Right lobe of liver (tissue), 4 donors: Measurements from ENCODE around the gene PTPRU.

Experiments used
- POLR2A ChIP-seq: fragments of 450-650 bp; IDR thresholded peaks from one replicate; pipeline ENCODE4 v1.6.1; 2017; ENCODE audit warnings: antibody characterized with exemption, mild to moderate bottlenecking
- TF ChIP-seq, protein P1 (sequence below), 4 donors: fragments of 200-600 bp in 3 of 4; fragments of 450-650 bp in 1 of 4; IDR thresholded peaks; one replicate each; pipeline versions ENCODE4 v1.5.1 to v1.8.0; 2016 to 2022; ENCODE audit warnings: antibody characterized with exemption in 4 of 4, mild to moderate bottlenecking in 2 of 4
- donor health status: DM: no; HTN: no; CAD: no.
- donor health status: DM: no; HTN: no; CAD: no.
- donor health status: DM: no; HTN: yes; CAD: no.

DNA sequence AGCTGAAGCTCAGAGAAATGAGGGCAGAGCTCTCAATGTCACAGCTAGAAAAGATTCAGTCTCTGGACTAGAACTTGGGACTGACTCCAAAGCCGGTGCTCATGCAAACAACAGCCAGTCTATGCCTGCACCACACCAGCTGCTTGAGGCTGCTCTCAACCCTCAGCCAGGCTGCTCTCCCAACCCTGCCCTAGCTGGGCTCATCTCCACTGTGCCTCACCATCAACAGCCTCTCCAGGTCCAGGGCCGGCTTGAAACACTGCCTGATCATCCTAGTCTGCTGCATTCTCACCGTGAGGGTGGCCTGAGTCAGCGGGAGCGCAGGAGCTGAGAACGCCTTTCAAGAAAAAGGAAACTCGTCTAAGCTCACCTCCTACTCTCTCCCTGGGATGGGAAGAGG lies 94.5 kb downstream of the PTPRU start:
- TF ChIP-seq, protein P1, sequence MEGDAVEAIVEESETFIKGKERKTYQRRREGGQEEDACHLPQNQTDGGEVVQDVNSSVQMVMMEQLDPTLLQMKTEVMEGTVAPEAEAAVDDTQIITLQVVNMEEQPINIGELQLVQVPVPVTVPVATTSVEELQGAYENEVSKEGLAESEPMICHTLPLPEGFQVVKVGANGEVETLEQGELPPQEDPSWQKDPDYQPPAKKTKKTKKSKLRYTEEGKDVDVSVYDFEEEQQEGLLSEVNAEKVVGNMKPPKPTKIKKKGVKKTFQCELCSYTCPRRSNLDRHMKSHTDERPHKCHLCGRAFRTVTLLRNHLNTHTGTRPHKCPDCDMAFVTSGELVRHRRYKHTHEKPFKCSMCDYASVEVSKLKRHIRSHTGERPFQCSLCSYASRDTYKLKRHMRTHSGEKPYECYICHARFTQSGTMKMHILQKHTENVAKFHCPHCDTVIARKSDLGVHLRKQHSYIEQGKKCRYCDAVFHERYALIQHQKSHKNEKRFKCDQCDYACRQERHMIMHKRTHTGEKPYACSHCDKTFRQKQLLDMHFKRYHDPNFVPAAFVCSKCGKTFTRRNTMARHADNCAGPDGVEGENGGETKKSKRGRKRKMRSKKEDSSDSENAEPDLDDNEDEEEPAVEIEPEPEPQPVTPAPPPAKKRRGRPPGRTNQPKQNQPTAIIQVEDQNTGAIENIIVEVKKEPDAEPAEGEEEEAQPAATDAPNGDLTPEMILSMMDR (IDR thresholded peaks at IDR 0.05): no peak
- no peak for TF ChIP-seq POLR2A
